ENCODE measurements around the gene DAPK3. TPM values are rescaled to one million over a fixed set of nuclear protein-coding genes. Genes with fewer than 3 reads are reported as not detected.

The DAPK3 gene
- total RNA-seq, 1 experiment from 2014 or later = 121 TPM

DNA sequence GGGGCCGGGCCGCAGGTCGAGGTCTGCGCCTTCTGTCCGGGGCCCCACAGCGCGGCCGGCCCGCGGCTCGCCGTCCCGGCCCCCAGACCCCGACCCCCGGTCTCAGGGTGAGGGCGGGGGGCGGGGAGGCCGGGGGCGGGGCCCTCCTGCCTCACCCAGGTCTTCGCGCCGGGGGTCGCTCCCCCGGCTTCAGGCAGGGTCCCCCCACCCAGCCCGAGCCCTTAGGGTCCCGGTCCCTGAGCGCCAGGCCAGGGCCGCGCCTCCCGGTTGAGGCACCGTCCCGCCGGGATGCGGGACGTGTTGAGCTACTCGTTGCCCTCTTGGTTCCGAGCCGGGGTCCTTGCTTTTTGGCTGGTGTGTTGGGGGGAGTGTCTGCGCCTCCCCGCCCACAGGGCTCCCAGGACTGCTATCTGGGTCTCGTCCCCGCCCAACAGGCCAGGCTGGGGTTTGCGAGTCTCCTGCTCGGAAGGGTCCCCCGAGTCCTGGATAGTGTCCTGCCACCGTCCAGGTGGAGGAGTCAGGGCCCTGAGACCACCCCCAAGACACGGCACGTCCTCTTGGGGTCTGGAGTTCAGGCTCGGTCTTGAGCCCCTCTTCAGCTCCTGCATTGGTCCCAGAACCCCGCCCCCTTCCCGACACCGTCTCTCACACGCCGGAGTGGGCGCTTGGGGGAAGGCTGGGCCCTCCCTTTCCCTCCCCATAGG lies 37.1 kb upstream of the DAPK3 start:
- no peak for TF ChIP-seq CTCF (conservative IDR thresholded peaks at IDR 0.05)
- Histone ChIP-seq H3K4me2 (ENCODE audit: insufficient read depth, insufficient read length, low read length) (peak overlapping the region; percentile 59), H2BK20ac (ENCODE audit: low read depth, low read length, poor library complexity, severe bottlenecking) (no peak overlapping the region), H2AFZ (ENCODE audit: low read length) (no peak overlapping the region), H3K9me3 (ENCODE audit: control insufficient read depth, low read depth, low read length) (no peaks in the 10 kb centered on the region), H2BK120ac (ENCODE audit: low read depth, low read length, poor library complexity, severe bottlenecking) (no peak overlapping the region), H3K18ac (ENCODE audit: insufficient read length, low read depth, low read length) (no peak overlapping the region), H3K23me2 (ENCODE audit: insufficient read length, low read depth, low read length, poor library complexity, severe bottlenecking) (peaks cover 10% of the 10 kb centered on the region), H3K4ac (ENCODE audit: low read depth, low read length) (no peak overlapping the region), H2BK5ac (ENCODE audit: insufficient read length, low read length) (no peak overlapping the region), H3K9ac (ENCODE audit: extremely low read depth, insufficient read length, low read length) (peak overlapping the region; percentile 0), H4K20me1 (ENCODE audit: control insufficient read depth, insufficient read depth, insufficient read length) (no peaks in the 10 kb centered on the region), H3K4me1 (ENCODE audit: insufficient read depth, low read length) (no peaks in the 10 kb centered on the region), H3K23ac (ENCODE audit: insufficient read length, low read depth, low read length) (no peak overlapping the region), H2BK15ac (ENCODE audit: low read depth, low read length) (no peak overlapping the region), H3K27me3 (ENCODE audit: insufficient read depth, low read length) (no peaks in the 10 kb centered on the region), H3K27ac (ENCODE audit: insufficient read length, low read depth, low read length) (no peak overlapping the region), H2AK5ac (ENCODE audit: insufficient read length, low read length) (no peak overlapping the region), H3K14ac (ENCODE audit: insufficient read depth, low read length) (no peak overlapping the region; the same call in 1 of the 2 replicates), H4K5ac (ENCODE audit: insufficient read length, low read depth, low read length) (no peak overlapping the region), H3K56ac (ENCODE audit: insufficient read length, low read depth, low read length) (no peak overlapping the region), H3K79me1 (ENCODE audit: insufficient read depth, low read depth, low read length, poor library complexity, severe bottlenecking) (peaks cover 8% of the 10 kb centered on the region), H3T11ph (ENCODE audit: low read length) (no peak overlapping the region), H2BK12ac (ENCODE audit: insufficient read length, low read depth, low read length) (no peak overlapping the region), H3K79me2 (ENCODE audit: insufficient read depth, low read length) (peaks cover 15% of the 10 kb centered on the region; the same call in 1 of the 2 replicates), H4K8ac (replicated peaks; ENCODE audit: insufficient read length, low read depth, low read length) (no peak overlapping the region), H4K91ac (ENCODE audit: insufficient read length, low read depth, low read length) (no peak overlapping the region)
- Mint-ChIP-seq H3K36me3 (ENCODE audit: insufficient read depth in 1 of 3, low read depth in 3 of 3) (peaks cover 4 to 14% (median 12%) of the 10 kb centered on the region in 3 experiments; a peak in 6 of 7 replicates), H3K4me3 (peak overlapping the region; percentile 82 to 85), H3K27ac (peak overlapping the region in 2 of 3 experiments; percentile 25 to 27; a peak in 1 of 7 replicates), H3K9me3 (no peaks in the 10 kb centered on the region), H3K4me1 (peaks cover 13 to 14% of the 10 kb centered on the region in 2 experiments), H3K27me3 (ENCODE audit: low read depth) (no peaks in the 10 kb centered on the region)
- no CpG with 5 or more reads among the region's 55 CpGs for WGBS (ENCODE audit: extremely low coverage, insufficient read length, low lambda C conversion rate)
- DNase-seq = no peak
